Memory B cell (primary cell): Measurements from ENCODE around the gene CELSR3.

Experiments
- ATAC-seq: fragments of 150-1000 bp; cut with Tn5 transposase; 2 replicates; pipeline ENCODE4 v1.10.0; 2021; ENCODE audit warnings: low read depth, mild to moderate bottlenecking, moderate library complexity
- DNase-seq, 2 donors: peaks; one replicate each; pipeline ENCODE4 v3.0.0; 2022; ENCODE audit warnings: low spot score in 2 of 2
- H3K27ac Mint-ChIP-seq: one replicate; pipeline ENCODE4 v1.8.0; 2022; ENCODE audit warnings: mild to moderate bottlenecking, moderate library complexity, mixed read lengths
- H3K27me3 Mint-ChIP-seq: one replicate; pipeline ENCODE4 v1.8.0; 2022; ENCODE audit warnings: mixed read lengths
- H3K36me3 Mint-ChIP-seq: one replicate; pipeline ENCODE4 v1.8.0; 2022; ENCODE audit warnings: mild to moderate bottlenecking, mixed read lengths
- H3K4me1 Mint-ChIP-seq: one replicate; pipeline ENCODE4 v1.8.0; 2022; ENCODE audit warnings: mixed read lengths
- H3K4me3 Mint-ChIP-seq: one replicate; pipeline ENCODE4 v1.8.0; 2022; ENCODE audit warnings: mild to moderate bottlenecking, moderate library complexity, mixed read lengths
- H3K9me3 Mint-ChIP-seq: one replicate; pipeline ENCODE4 v1.8.0; 2022; ENCODE audit warnings: mixed read lengths

CELSR3 gene

GRCh38 chr3:48624767-48625166 is 37.9 kb downstream of the CELSR3 start:
- Mint-ChIP-seq H3K27me3 (no peaks in the 10 kb centered on the region), H3K9me3 (no peaks in the 10 kb centered on the region), H3K36me3 (no peaks in the 10 kb centered on the region), H3K27ac (no peak overlapping the region), H3K4me3 (no peak overlapping the region), H3K4me1 (peaks cover 2% of the 10 kb centered on the region)
- DNase-seq: no peak
- ATAC-seq: no peak

- Mint-ChIP-seq H3K4me1 (peaks cover 2% of the 10 kb centered on the region), H3K36me3 (no peaks in the 10 kb centered on the region), H3K4me3 (no peak overlapping the region), H3K27ac (no peak overlapping the region), H3K27me3 (no peaks in the 10 kb centered on the region), H3K9me3 (no peaks in the 10 kb centered on the region)
- DNase-seq (no peak), ATAC-seq (no peak)
These were observed 38.7 kb downstream of the CELSR3 start for GRCh38 chr3:48623851-48624547.

DNA sequence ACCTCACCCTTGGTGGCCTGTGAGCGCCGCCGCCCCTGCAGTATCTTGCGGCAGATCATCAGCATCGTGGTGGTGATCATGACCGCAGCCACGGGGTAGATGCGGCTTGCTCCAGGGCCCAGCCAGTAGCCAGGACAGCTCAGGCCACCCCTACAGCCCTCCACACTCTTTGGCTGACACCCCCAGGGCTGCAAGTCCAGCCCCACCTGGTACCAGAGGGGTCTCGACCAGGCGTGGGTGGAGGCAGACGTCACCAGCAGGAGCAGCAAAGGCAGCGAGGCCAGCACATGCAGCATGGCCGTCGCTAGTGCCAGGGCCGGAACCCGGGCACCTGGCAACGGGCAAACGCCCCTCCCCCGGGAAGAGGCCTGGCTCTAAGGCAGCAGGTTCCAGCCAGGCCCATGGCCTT is 41.2 kb downstream of the CELSR3 start, which contains the start of gene TMEM89:
Gene TMEM89, minus strand, starts transcription at position 309 of the 409 bp plus-strand sequence. Its CDS starts 13 bp downstream, at position 296.
- Mint-ChIP-seq H3K4me1 (peaks cover 2% of the 10 kb centered on the region), H3K27me3 (no peaks in the 10 kb centered on the region), H3K27ac (no peak within 1 kb of the TSS), H3K9me3 (no peaks in the 10 kb centered on the region), H3K36me3 (no peaks in the 10 kb centered on the region), H3K4me3 (no peak within 1 kb of the TSS)
- DNase-seq (no peak), ATAC-seq (no peak)

DNA sequence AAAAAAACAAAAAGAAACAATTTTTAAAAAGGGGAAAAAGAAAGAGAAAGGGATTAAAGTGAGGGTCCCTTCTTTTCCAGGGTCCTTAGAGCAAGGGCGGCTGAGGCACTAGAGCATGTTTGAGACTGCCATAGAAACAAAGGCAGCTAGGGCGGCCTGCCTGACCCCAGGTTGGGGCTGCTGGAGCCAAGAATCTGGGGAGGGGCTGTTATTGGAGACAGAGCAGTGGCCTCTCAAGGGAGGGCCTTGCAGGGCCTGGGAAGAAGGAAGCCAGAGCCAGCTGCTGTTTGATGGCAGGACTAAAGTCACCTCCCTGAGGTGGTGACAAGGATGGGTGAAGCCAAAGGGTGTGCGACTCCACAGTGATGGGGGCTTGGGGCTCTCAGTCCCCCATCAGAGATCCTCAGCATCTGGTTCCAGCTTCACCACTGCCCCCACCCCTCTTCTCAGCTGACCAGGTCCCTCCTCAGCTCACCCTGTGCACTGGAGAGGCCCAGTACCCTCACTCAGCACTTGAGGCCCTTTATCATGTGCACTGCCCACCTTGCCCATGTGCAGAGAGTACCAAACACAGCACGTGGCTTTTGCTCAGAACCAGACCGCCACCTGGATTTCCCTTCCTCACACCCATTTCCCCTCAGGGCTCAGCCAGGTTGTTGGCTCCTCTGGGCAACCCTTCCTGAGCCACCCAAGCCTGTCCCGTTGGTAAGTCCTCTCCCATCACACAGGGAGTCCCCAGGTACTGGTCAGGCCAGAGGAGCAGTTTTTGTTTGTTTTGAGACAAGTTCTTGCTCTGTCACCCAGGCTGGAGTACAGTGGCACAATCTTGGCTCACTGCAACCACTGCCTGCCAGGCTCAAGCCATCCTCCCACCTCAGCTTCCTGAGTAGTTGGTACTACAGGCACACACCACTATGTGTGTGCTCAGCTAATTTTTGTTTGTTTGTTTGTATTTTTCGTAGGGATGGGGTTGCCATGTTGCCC is 42.9 kb downstream of the CELSR3 start:
- no peak for ATAC-seq

GRCh38 chr3:48617559-48617958 is 45.1 kb downstream of the CELSR3 start:
- ATAC-seq: no peak
- no peak for DNase-seq
- Mint-ChIP-seq H3K36me3 (no peaks in the 10 kb centered on the region), H3K27ac (no peak overlapping the region), H3K9me3 (no peaks in the 10 kb centered on the region), H3K4me1 (peaks cover 2% of the 10 kb centered on the region), H3K4me3 (no peak overlapping the region), H3K27me3 (no peaks in the 10 kb centered on the region)

More for the DNA sequence above, 42.9 kb downstream of the CELSR3 start:
- Mint-ChIP-seq H3K27me3 (no peaks in the 10 kb centered on the region), H3K4me3 (no peak overlapping the region), H3K9me3 (no peaks in the 10 kb centered on the region), H3K27ac (no peak overlapping the region), H3K4me1 (peaks cover 2% of the 10 kb centered on the region), H3K36me3 (no peaks in the 10 kb centered on the region)
- no peak for DNase-seq

DNA sequence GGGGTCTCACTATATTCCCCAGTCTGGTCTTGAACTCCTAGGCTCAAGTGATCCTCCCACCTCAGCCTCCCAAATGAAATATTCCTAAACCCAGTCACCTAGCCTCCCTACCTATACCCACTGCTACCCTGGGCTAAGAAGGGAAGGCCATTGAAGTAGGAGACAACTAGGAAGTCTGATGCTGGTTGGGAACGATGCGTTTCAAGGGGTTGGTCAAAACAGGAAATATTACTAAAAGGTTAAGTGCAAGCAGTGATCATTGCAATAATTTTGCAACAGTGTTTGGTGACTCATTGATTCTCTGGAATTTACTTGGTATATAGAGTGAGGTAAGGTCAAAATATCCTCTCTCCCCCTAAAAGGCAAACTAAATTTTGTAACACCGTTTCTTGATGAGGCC is 48.6 kb downstream of the CELSR3 start:
- H3K4me1 Mint-ChIP-seq: peaks cover 4% of the 10 kb centered on the region
- peaks cover 2% of the 10 kb centered on the region for H3K36me3 Mint-ChIP-seq
- no peak for ATAC-seq
- no peaks in the 10 kb centered on the region for H3K9me3 Mint-ChIP-seq
- no peak overlapping the region for H3K4me3 Mint-ChIP-seq
- DNase-seq: no peak
- no peaks in the 10 kb centered on the region for H3K27me3 Mint-ChIP-seq
- H3K27ac Mint-ChIP-seq: no peak overlapping the region

GRCh38 chr3:48612309-48612708 is 50.4 kb downstream of the CELSR3 start:
- H3K27ac Mint-ChIP-seq: no peak overlapping the region
- no peak for DNase-seq
- H3K4me3 Mint-ChIP-seq: no peak overlapping the region
- H3K4me1 Mint-ChIP-seq: peaks cover 9% of the 10 kb centered on the region
- no peaks in the 10 kb centered on the region for H3K9me3 Mint-ChIP-seq
- no peak for ATAC-seq
- H3K27me3 Mint-ChIP-seq: no peaks in the 10 kb centered on the region
- peaks cover 5% of the 10 kb centered on the region for H3K36me3 Mint-ChIP-seq

GRCh38 chr3:48609088-48610005 is 53.3 kb downstream of the CELSR3 start, which contains the start of gene UQCRC1:
Gene UQCRC1 (minus strand): TSS chr3:48609646. CDS start chr3:48609620, 26 bp downstream.
- Mint-ChIP-seq H3K27ac (peak within 1 kb of the TSS; percentile 99), H3K27me3 (no peaks in the 10 kb centered on the region), H3K4me1 (peaks cover 9% of the 10 kb centered on the region), H3K36me3 (peaks cover 6% of the 10 kb centered on the region), H3K9me3 (no peaks in the 10 kb centered on the region), H3K4me3 (peak within 1 kb of the TSS; percentile 100)
- ATAC-seq: peak; percentile 98
- peak; percentile 88 to 91 for DNase-seq

- peaks cover 12% of the 10 kb centered on the region for H3K36me3 Mint-ChIP-seq
- peaks cover 9% of the 10 kb centered on the region for H3K4me1 Mint-ChIP-seq
- H3K9me3 Mint-ChIP-seq: no peaks in the 10 kb centered on the region
- H3K27ac Mint-ChIP-seq: no peak overlapping the region
- ATAC-seq (no peak), DNase-seq (no peak)
- peak overlapping the region; percentile 17 for H3K4me3 Mint-ChIP-seq
- H3K27me3 Mint-ChIP-seq: no peaks in the 10 kb centered on the region
These were observed 55.2 kb downstream of the CELSR3 start for GRCh38 chr3:48607519-48607918.

GRCh38 chr3:48601622-48601994 is 61.1 kb downstream of the CELSR3 start:
- ATAC-seq (no peak), DNase-seq (no peak)
- H3K9me3 Mint-ChIP-seq: no peaks in the 10 kb centered on the region
- no peak overlapping the region for H3K27ac Mint-ChIP-seq
- peaks cover 31% of the 10 kb centered on the region for H3K36me3 Mint-ChIP-seq
- peaks cover 3% of the 10 kb centered on the region for H3K4me1 Mint-ChIP-seq
- no peaks in the 10 kb centered on the region for H3K27me3 Mint-ChIP-seq
- no peak overlapping the region for H3K4me3 Mint-ChIP-seq

DNA sequence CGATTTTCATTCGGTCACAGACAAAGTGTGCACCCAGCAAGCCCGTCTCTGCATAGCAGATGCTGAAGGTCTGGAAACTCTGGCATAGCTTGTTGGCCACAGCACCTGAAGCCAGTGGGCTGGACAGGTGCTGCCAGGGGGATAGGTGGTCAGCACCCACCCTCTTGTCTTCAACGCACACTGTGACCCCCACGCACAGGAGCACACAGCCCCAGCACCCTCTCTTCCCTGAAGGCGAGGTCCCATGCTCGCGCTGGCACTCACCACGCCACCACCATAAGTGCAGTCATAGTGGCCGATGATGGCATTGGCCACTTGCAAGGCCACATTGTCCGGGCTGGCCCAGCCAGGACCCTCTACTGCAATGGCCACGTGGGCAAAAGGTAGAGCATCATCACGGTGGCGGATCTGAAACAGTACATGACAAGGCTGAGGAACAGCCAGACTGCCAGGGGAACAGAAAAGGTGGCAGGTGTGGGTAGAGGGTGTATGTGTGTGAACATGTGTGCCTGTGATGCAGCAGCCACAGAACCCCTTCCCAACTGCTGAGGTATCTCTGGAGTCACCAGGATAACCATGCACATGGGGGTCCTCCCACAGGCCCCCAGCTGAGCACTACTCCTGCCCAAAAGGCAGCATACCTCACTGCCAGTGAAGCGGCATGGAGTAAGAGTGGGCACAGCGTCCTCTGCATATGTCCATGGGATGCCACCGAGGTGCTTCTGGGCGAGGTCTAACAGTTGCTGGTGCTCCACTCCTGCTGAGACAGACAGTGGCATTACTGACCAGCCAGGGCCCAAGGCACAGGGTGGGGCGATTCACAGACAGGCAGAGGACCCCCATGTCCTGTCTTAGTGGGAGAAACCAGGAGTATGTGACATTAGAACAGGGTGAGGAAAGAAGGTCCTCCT is 61.7 kb downstream of the CELSR3 start:
- H3K4me1 Mint-ChIP-seq: peaks cover 5% of the 10 kb centered on the region
- H3K36me3 Mint-ChIP-seq: peaks cover 29% of the 10 kb centered on the region
- no peak overlapping the region for H3K4me3 Mint-ChIP-seq
- H3K9me3 Mint-ChIP-seq: no peaks in the 10 kb centered on the region
- ATAC-seq (no peak), DNase-seq (no peak)
- no peak overlapping the region for H3K27ac Mint-ChIP-seq
- peaks cover 3% of the 10 kb centered on the region for H3K27me3 Mint-ChIP-seq

- ATAC-seq (no peak), DNase-seq (no peak)
- Mint-ChIP-seq H3K9me3 (no peaks in the 10 kb centered on the region), H3K27me3 (peaks cover 4% of the 10 kb centered on the region), H3K36me3 (peaks cover 29% of the 10 kb centered on the region), H3K27ac (no peak overlapping the region), H3K4me3 (no peak overlapping the region), H3K4me1 (peaks cover 11% of the 10 kb centered on the region)
These were observed 63.0 kb downstream of the CELSR3 start for GRCh38 chr3:48599509-48600285.
